Medulla oblongata (tissue), 1 donor: ENCODE results near the gene PRMT2.
"Not testable (repeated sequence)": the region's sequence is repeated elsewhere in the genome, so short reads cannot be mapped to it uniquely, and the experiment has no call there.

Source experiments
- DNase-seq: peaks from one replicate; pipeline ENCODE4 v3.0.0-alpha.2; 2015; ENCODE audit errors: extremely low spot score

Gene PRMT2

GRCh38 chr21:46668381-46668780 lies 32.9 kb downstream of the PRMT2 start:
- no peak for DNase-seq

GRCh38 chr21:46668904-46669303 lies 33.4 kb downstream of the PRMT2 start:
- DNase-seq: not testable (repeated sequence)

- DNase-seq: no peak
Measured at GRCh38 chr21:46674430-46675007, 39.0 kb downstream of the PRMT2 start.

GRCh38 chr21:46675595-46676280 lies 40.3 kb downstream of the PRMT2 start:
- no peak for DNase-seq

- DNase-seq: not testable (repeated sequence)
Measured at GRCh38 chr21:46676542-46676941, 41.1 kb downstream of the PRMT2 start.

- DNase-seq: not testable (repeated sequence)
Measured at GRCh38 chr21:46681593-46681992, 46.1 kb downstream of the PRMT2 start.

GRCh38 chr21:46698652-46699051 lies 63.2 kb downstream of the PRMT2 start:
- not testable (repeated sequence) for DNase-seq

GRCh38 chr21:46699104-46699503 lies 63.6 kb downstream of the PRMT2 start:
- not testable (repeated sequence) for DNase-seq
